Measurements from ENCODE around the gene SART3.
"Not testable (repeated sequence)": the region's sequence is repeated elsewhere in the genome, so short reads cannot be mapped to it uniquely, and the experiment has no call there.

SART3 gene

DNA sequence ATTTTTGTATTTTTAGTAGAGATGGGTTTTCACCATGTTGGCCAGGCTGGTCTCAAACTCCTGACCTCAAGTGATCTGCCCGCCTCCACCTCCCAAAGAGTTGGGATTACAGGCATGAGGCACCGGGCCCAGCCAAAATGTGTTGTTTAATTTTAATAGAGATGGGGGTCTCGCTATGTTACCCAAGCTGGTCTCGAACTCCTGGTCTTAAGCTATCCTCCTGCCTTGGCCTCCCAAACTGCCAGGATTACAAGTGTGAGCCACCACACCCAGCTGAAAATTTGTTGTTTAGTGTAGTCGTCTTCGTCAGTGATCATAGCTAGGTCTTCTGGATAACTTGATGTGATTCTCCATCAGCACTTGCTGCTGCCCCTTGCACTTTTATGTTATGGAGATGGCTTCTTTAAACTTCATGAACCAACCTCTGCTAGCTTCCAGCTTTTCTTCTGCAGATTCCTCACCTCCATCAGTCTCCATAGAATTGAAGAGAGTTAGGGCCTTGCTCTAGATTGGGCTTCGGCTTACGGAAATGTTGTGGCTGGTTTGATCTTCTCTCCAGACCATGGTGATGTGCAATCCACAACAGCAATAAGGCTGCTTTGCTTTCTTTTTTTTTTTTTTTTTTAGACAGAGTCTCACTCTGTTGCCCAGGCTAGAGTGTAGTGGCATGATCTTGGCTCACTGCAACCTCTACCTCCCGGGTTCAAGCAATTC lies 14.4 kb upstream of the SART3 start:
- H3K27ac Mint-ChIP-seq: peak overlapping the region; percentile 89
- H3K27me3 Mint-ChIP-seq: no peaks in the 10 kb centered on the region
- H3K36me3 Mint-ChIP-seq: peaks cover 4% of the 10 kb centered on the region
- no peaks in the 10 kb centered on the region for H3K9me3 Mint-ChIP-seq
- peak overlapping the region; percentile 15 for H3K4me3 Mint-ChIP-seq
- H3K4me1 Mint-ChIP-seq: peaks cover 63% of the 10 kb centered on the region

GRCh38 chr12:108574276-108574675 lies 13.3 kb upstream of the SART3 start:
- H3K4me3 Mint-ChIP-seq, H3K27me3 Mint-ChIP-seq: not testable (repeated sequence)
- peaks cover 73% of the 10 kb centered on the region for H3K4me1 Mint-ChIP-seq

GRCh38 chr12:108573317-108573716 lies 12.3 kb upstream of the SART3 start:
- peaks cover 12% of the 10 kb centered on the region for H3K36me3 Mint-ChIP-seq

More at GRCh38 chr12:108574276-108574675, 13.3 kb upstream of the SART3 start:
- H3K27ac Mint-ChIP-seq: peak overlapping the region; percentile 85
- not testable (repeated sequence) for H3K9me3 Mint-ChIP-seq, H3K36me3 Mint-ChIP-seq

GRCh38 chr12:108572166-108572790 lies 11.3 kb upstream of the SART3 start:
- H3K4me3 Mint-ChIP-seq: no peak overlapping the region

More at GRCh38 chr12:108573317-108573716, 12.3 kb upstream of the SART3 start:
- H3K9me3 Mint-ChIP-seq: no peaks in the 10 kb centered on the region
- no peak overlapping the region for H3K4me3 Mint-ChIP-seq
- H3K27me3 Mint-ChIP-seq: no peaks in the 10 kb centered on the region
- peak overlapping the region; percentile 4 for H3K27ac Mint-ChIP-seq
- H3K4me1 Mint-ChIP-seq: peaks cover 83% of the 10 kb centered on the region

GRCh38 chr12:108571609-108572165 lies 10.7 kb upstream of the SART3 start:
- H3K27ac Mint-ChIP-seq: peak overlapping the region; percentile 65
- H3K4me1 Mint-ChIP-seq: peaks cover 94% of the 10 kb centered on the region
- no peak overlapping the region for H3K4me3 Mint-ChIP-seq
- no peaks in the 10 kb centered on the region for H3K9me3 Mint-ChIP-seq
- no peaks in the 10 kb centered on the region for H3K27me3 Mint-ChIP-seq
- peaks cover 21% of the 10 kb centered on the region for H3K36me3 Mint-ChIP-seq

More at GRCh38 chr12:108572166-108572790, 11.3 kb upstream of the SART3 start:
- no peaks in the 10 kb centered on the region for H3K9me3 Mint-ChIP-seq
- H3K27me3 Mint-ChIP-seq: no peaks in the 10 kb centered on the region
- H3K27ac Mint-ChIP-seq: peak overlapping the region; percentile 65
- H3K4me1 Mint-ChIP-seq: peaks cover 93% of the 10 kb centered on the region
- H3K36me3 Mint-ChIP-seq: peaks cover 17% of the 10 kb centered on the region

DNA sequence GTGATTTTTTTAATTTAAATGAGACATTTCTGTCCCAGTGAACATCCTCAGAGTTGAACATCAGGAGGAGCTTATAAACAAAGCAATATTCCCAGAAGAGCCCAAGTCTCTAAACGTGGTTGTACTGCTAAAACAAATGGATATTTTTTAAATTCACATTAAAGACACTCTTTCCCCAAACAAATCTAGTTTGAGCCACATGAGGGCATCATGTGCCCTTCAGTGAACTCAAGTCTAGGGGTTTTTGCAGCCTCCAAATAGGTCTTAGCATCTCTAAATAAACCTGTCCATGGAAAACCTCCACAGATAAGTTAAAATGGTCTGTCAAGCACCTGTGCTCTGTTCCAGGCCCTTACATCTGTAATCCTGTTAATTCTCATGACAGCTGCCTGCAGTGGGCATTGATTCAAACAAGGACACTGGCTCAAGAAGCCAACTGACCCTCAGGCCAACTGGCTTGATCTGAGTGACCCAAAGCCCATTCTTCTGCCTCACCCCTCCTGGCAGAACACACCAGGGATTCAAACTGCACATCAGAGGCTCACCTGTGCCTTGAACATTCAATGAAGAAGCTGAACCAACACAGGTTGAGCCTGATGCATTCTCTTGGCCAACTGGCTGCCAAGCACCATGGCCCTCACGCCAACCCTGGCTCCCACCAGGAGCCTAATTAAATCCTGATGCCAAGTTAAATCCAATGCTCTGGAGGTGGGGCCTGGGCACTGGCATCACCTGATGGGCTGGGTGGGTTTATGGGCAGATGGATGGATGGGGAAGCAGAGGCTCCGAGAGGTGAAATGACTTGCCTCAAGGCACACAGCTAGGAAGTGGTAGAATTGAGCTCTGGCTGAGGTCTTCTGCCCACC lies 10.0 kb upstream of the SART3 start:
- Mint-ChIP-seq H3K27me3 (no peaks in the 10 kb centered on the region), H3K27ac (peak overlapping the region; percentile 86), H3K36me3 (peaks cover 21% of the 10 kb centered on the region), H3K9me3 (no peaks in the 10 kb centered on the region), H3K4me3 (peak overlapping the region; percentile 23), H3K4me1 (peaks cover 95% of the 10 kb centered on the region)

GRCh38 chr12:108568338-108569154 lies 7.6 kb upstream of the SART3 start:
- Mint-ChIP-seq H3K4me1 (peaks cover 92% of the 10 kb centered on the region), H3K9me3 (no peaks in the 10 kb centered on the region), H3K27me3 (no peaks in the 10 kb centered on the region), H3K36me3 (peaks cover 25% of the 10 kb centered on the region), H3K27ac (peak overlapping the region; percentile 97), H3K4me3 (peak overlapping the region; percentile 86)

DNA sequence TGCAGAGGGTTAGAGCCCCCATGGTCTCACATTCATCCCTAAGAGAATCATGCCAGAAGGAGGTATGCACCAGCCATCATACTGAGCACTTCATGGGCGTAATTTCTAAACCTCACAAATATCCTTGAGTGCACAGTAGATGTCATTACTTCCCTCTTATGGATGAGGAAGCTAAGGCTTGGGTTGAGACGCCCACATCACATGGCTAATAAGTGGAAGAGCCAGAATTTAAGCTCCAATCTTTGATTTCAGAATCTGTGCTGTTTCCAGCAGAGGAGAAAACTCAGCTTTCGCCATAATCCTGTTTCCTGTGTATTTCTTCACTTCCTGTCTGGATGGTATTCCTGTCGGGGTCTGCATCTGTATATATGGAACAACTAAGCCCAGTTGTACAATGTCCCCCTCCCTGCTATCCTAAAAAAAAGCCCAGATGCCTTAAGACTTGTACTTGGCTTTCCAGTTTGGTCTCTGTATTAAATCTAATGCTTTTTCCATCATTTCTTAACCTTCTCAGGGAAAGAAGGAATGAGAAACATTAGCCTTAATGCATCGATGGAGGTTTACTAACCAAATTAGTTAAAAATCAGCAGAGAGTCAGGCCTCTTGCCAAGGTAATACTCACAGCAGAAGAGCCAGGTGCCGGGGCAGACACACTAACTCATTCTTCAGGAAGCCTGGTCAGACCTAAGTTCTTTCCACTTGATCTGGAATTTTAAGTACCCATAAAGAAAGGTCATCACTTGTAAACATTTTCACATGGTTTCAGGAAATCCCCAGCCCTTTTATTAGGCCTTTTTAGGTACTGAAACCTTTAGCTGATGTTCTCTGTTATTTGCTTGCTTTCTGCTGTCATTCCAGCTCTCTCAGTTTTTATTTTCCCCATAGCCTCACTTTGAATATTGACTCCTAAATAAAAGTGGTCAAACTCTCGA lies 6.7 kb upstream of the SART3 start:
- H3K4me1 Mint-ChIP-seq: peaks cover 85% of the 10 kb centered on the region
- peak overlapping the region; percentile 97 for H3K27ac Mint-ChIP-seq
- H3K27me3 Mint-ChIP-seq: no peaks in the 10 kb centered on the region
- H3K4me3 Mint-ChIP-seq: peak overlapping the region; percentile 86
- H3K36me3 Mint-ChIP-seq: peaks cover 25% of the 10 kb centered on the region
- no peaks in the 10 kb centered on the region for H3K9me3 Mint-ChIP-seq

- no peaks in the 10 kb centered on the region for H3K9me3 Mint-ChIP-seq
These were observed 5.5 kb upstream of the SART3 start for GRCh38 chr12:108566452-108566851.

DNA sequence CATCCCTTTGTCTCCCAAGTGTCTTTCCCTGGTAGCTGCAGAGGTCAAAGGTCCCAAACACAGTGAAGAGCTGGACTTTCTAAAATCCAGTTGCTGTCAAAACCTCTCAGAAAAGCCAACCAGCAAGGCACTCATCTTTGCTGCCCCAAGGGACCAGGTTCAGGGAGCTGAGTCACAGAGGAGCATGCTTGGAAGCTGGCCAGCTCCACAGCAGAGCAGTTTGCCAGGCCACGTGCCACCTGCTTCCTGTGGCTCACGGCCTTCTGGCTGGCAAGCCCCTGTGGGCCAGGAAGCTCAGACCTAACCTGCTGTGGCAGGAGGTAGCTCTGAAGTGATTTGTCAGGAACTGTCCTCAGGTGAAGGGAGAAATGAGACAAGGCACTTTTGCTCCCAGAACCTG lies 5.0 kb upstream of the SART3 start:
- H3K4me3 Mint-ChIP-seq: no peak overlapping the region
- H3K36me3 Mint-ChIP-seq: peaks cover 25% of the 10 kb centered on the region
- H3K4me1 Mint-ChIP-seq: peaks cover 68% of the 10 kb centered on the region
- no peaks in the 10 kb centered on the region for H3K27me3 Mint-ChIP-seq
- H3K27ac Mint-ChIP-seq: peak overlapping the region; percentile 72
- no peaks in the 10 kb centered on the region for H3K9me3 Mint-ChIP-seq

More at GRCh38 chr12:108566452-108566851, 5.5 kb upstream of the SART3 start:
- H3K36me3 Mint-ChIP-seq: peaks cover 25% of the 10 kb centered on the region
- H3K4me3 Mint-ChIP-seq: no peak overlapping the region
- no peaks in the 10 kb centered on the region for H3K27me3 Mint-ChIP-seq
- peaks cover 73% of the 10 kb centered on the region for H3K4me1 Mint-ChIP-seq
- peak overlapping the region; percentile 72 for H3K27ac Mint-ChIP-seq

- H3K4me1 Mint-ChIP-seq: peaks cover 61% of the 10 kb centered on the region
- H3K4me3 Mint-ChIP-seq: no peak overlapping the region
- H3K9me3 Mint-ChIP-seq: no peaks in the 10 kb centered on the region
- H3K27ac Mint-ChIP-seq: no peak overlapping the region
- H3K27me3 Mint-ChIP-seq: no peaks in the 10 kb centered on the region
- H3K36me3 Mint-ChIP-seq: peaks cover 21% of the 10 kb centered on the region
These were observed 4.2 kb upstream of the SART3 start for GRCh38 chr12:108565146-108565545.

DNA sequence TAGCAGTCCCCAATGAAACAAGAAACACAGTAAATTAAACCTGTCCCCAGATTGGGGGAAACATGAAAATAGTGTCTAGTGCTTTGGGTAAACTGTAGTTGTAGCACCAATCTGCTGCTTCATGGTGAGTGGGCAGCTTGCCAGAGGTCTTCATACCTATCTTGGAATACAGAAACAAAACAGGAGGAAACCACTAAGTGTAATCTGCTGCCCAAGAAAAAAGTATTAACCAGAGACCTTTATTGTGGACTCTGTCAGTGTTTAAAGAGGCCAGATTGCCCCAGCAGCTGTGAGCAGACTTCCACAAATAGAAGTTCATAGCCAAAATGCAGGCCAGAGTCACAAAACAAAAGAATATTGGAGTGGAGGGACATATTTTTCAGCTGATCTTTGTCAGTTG lies 3.8 kb upstream of the SART3 start:
- Mint-ChIP-seq H3K9me3 (no peaks in the 10 kb centered on the region), H3K36me3 (peaks cover 23% of the 10 kb centered on the region), H3K27ac (no peak overlapping the region), H3K4me3 (no peak overlapping the region), H3K27me3 (no peaks in the 10 kb centered on the region), H3K4me1 (peaks cover 63% of the 10 kb centered on the region)

DNA sequence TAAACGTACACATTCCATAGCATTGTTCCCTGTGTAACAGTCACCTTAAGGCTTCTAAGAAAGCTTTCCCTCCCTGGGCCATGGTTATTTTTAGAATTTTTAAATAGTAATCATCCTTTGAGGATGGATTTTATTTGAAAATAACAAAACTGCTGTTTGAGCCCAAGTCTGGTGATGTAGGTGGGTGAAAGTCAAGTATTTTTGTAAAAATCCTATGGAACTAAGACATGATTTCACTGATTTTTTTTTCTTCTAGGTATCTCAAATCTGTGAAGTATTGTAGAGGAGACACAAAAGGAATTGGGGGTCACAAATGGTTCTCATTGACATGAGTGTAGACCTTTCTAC lies 2.8 kb upstream of the SART3 start:
- Mint-ChIP-seq H3K27me3 (no peaks in the 10 kb centered on the region), H3K4me3 (peak overlapping the region; percentile 98), H3K4me1 (peaks cover 61% of the 10 kb centered on the region), H3K36me3 (peaks cover 20% of the 10 kb centered on the region), H3K27ac (peak overlapping the region; percentile 95), H3K9me3 (no peaks in the 10 kb centered on the region)
